Gastroesophageal sphincter (tissue), 3 donors: ENCODE measurements around the gene ZNF597.

Source experiments
- CTCF ChIP-seq, 4 experiments: fragments of 200-600 bp in 2 of 4; fragments of 450-650 bp in 2 of 4; sonication (generic) in 1 of 4; IDR thresholded peaks; one replicate each; pipeline ENCODE4 v1.5.1; 2017 to 2019; ENCODE audit warnings: antibody characterized with exemption in 4 of 4, mild to moderate bottlenecking in 2 of 4, moderate library complexity in 2 of 4
- EP300 ChIP-seq: sonication (generic); formaldehyde crosslinking; IDR thresholded peaks from one replicate; pipeline ENCODE4 v1.6.1; 2017; ENCODE audit warnings: antibody characterized with exemption, mild to moderate bottlenecking
- POLR2A ChIP-seq, 2 donors: fragments of 450-650 bp; IDR thresholded peaks; one replicate each; pipeline ENCODE4 v1.6.1; 2017; ENCODE audit warnings: antibody characterized with exemption in 2 of 2, mild to moderate bottlenecking in 2 of 2, moderate library complexity in 1 of 2

GRCh38 chr16:3458278-3458851 is 15.1 kb upstream of the ZNF597 start:
- no peak for TF ChIP-seq CTCF (IDR thresholded peaks at IDR 0.05)
- TF ChIP-seq POLR2A (IDR thresholded peaks at IDR 0.05), result no peak
- no peak for TF ChIP-seq EP300
